Loucy (cell line): ENCODE results near the gene BICRA.

Experiments used
- H2AFZ ChIP-seq: fragments of 200-600 bp; sonication (generic); 2 replicates; pipeline ENCODE4 v1.6.0; 2016; ENCODE audit warnings: antibody characterized with exemption, mild to moderate bottlenecking, low read length, moderate library complexity
- H3F3A ChIP-seq: fragments of 200-600 bp; 2 replicates; pipeline ENCODE4 v1.6.0; 2016; ENCODE audit warnings: antibody characterized with exemption, low read depth, mild to moderate bottlenecking
- H3K27me3 ChIP-seq: fragments of 200-600 bp; sonication (generic); 2 replicates; pipeline ENCODE4 v1.6.1; 2014; ENCODE audit warnings: low read length, mild to moderate bottlenecking; ENCODE audit not compliant: insufficient read depth, poor library complexity, severe bottlenecking
- H3K36me3 ChIP-seq: fragments of 200-600 bp; sonication (generic); 2 replicates; pipeline ENCODE4 v1.6.1; 2016; ENCODE audit warnings: low read length; ENCODE audit not compliant: insufficient read depth
- H3K4me1 ChIP-seq: fragments of 200-600 bp; sonication (generic); 2 replicates; pipeline ENCODE4 v1.5.1; 2014; ENCODE audit warnings: low read length, mild to moderate bottlenecking; ENCODE audit not compliant: insufficient read depth, poor library complexity, severe bottlenecking
- H3K4me2 ChIP-seq: fragments of 200-600 bp; sonication (generic); 2 replicates; pipeline ENCODE4 v1.6.0; 2014; ENCODE audit warnings: antibody characterized with exemption, low read length, low read depth, mild to moderate bottlenecking; ENCODE audit not compliant: poor library complexity, severe bottlenecking
- H3K4me3 ChIP-seq: fragments of 200-600 bp; sonication (generic); 2 replicates; pipeline ENCODE4 v1.5.1; 2014; ENCODE audit warnings: low read length, mild to moderate bottlenecking, mixed read lengths; ENCODE audit not compliant: poor library complexity, severe bottlenecking
- H3K79me2 ChIP-seq: fragments of 200-600 bp; sonication (generic); 2 replicates; pipeline ENCODE4 v1.6.1; 2014; ENCODE audit warnings: low read length; ENCODE audit not compliant: insufficient read depth
- H3K9ac ChIP-seq: fragments of 200-600 bp; sonication (generic); 2 replicates; pipeline ENCODE4 v1.6.0; 2014; ENCODE audit warnings: mild to moderate bottlenecking, low read depth, low read length, moderate library complexity; ENCODE audit not compliant: poor library complexity, severe bottlenecking
- H3K9me2 ChIP-seq: fragments of 200-600 bp; sonication (generic); replicated peaks from 2 replicates; pipeline ENCODE4 v1.6.1; 2016; ENCODE audit warnings: low read depth, low read length, mixed read lengths
- H3K9me3 ChIP-seq: fragments of 200-600 bp; sonication (generic); 2 replicates; pipeline ENCODE4 v1.6.1; 2014; ENCODE audit warnings: mild to moderate bottlenecking, antibody characterized with exemption, low read length, low read depth; ENCODE audit not compliant: insufficient read depth
- H4K20me1 ChIP-seq: fragments of 200-600 bp; sonication (generic); 2 replicates; pipeline ENCODE4 v1.6.0; 2014; ENCODE audit warnings: antibody characterized with exemption, low read length, mild to moderate bottlenecking; ENCODE audit not compliant: insufficient read depth, poor library complexity, severe bottlenecking
- CTCF ChIP-seq: fragments of 200-600 bp; sonication (generic); conservative IDR thresholded peaks from 2 replicates; pipeline ENCODE4 v1.5.1; 2014; ENCODE audit warnings: mild to moderate bottlenecking, antibody characterized with exemption, low read length
- EZH2phosphoT487 ChIP-seq: fragments of 200-600 bp; IDR thresholded peaks from 2 replicates; pipeline ENCODE4 v1.6.1; 2018; ENCODE audit warnings: antibody characterized with exemption, mild to moderate bottlenecking, moderate library complexity, borderline replicate concordance

Gene BICRA

GRCh38 chr19:47573071-47574026 lies 35.6 kb upstream of the BICRA start, which contains the start of gene ZNF541:
ZNF541 (minus strand) TSS chr19:47573148; CDS start chr19:47555856, 17,292 bp downstream.
- Histone ChIP-seq H3K4me2 (no peak within 1 kb of the TSS), H2AFZ (no peak within 1 kb of the TSS), H3K9me3 (no peaks in the 10 kb centered on the region), H3K27me3 (no peaks in the 10 kb centered on the region), H4K20me1 (no peaks in the 10 kb centered on the region), H3K9me2 (no peaks in the 10 kb centered on the region), H3K9ac (no peak within 1 kb of the TSS), H3F3A (no peaks in the 10 kb centered on the region), H3K79me2 (no peaks in the 10 kb centered on the region), H3K36me3 (no peaks in the 10 kb centered on the region), H3K4me3 (no peak within 1 kb of the TSS), H3K4me1 (no peaks in the 10 kb centered on the region)
- TF ChIP-seq CTCF (no peak), EZH2phosphoT487 (no peak)

GRCh38 chr19:47580397-47580796 lies 28.5 kb upstream of the BICRA start:
- TF ChIP-seq EZH2phosphoT487 (no peak), CTCF (no peak)
- Histone ChIP-seq H3K4me3 (no peak overlapping the region), H3K36me3 (no peaks in the 10 kb centered on the region), H3K4me2 (no peak overlapping the region), H3F3A (no peaks in the 10 kb centered on the region), H3K79me2 (no peaks in the 10 kb centered on the region), H3K27me3 (no peaks in the 10 kb centered on the region), H4K20me1 (no peaks in the 10 kb centered on the region), H3K4me1 (peaks cover 14% of the 10 kb centered on the region), H3K9ac (no peak overlapping the region), H3K9me2 (no peaks in the 10 kb centered on the region), H3K9me3 (no peaks in the 10 kb centered on the region), H2AFZ (no peak overlapping the region)

- Histone ChIP-seq H3K4me3 (peak overlapping the region; percentile 45), H3K4me2 (peak overlapping the region; percentile 61), H3K4me1 (peaks cover 14% of the 10 kb centered on the region), H4K20me1 (no peaks in the 10 kb centered on the region), H3F3A (no peaks in the 10 kb centered on the region), H2AFZ (peak overlapping the region; percentile 53; the same call in 1 of the 2 replicates), H3K27me3 (no peaks in the 10 kb centered on the region), H3K79me2 (no peaks in the 10 kb centered on the region), H3K9me2 (no peaks in the 10 kb centered on the region), H3K9ac (no peak overlapping the region), H3K9me3 (no peaks in the 10 kb centered on the region), H3K36me3 (no peaks in the 10 kb centered on the region)
- TF ChIP-seq EZH2phosphoT487 (no peak), CTCF (no peak)
Measured at GRCh38 chr19:47581605-47582319, 27.2 kb upstream of the BICRA start.
